Left renal cortex interstitium (tissue), 4 donors: ENCODE data around the gene KRT7. TPM values are rescaled to one million over a fixed set of nuclear protein-coding genes. Genes with fewer than 3 reads are reported as not detected.

Experiments
- DNase-seq, 4 donors: peaks; one replicate each; pipeline ENCODE4 v3.0.0-alpha.2; 2013; ENCODE audit warnings: low read depth in 4 of 4, low spot score in 2 of 4, missing footprints in 1 of 4
- polyA plus RNA-seq, 4 donors: library from polyadenylated mRNA; unstranded; fragments of 120-200 nt; gene quantifications; one replicate each; pipeline ENCODE4 v1.2.1, GENCODE V29; 2013; ENCODE audit not compliant: insufficient read length in 4 of 4

Gene KRT7
- polyA plus RNA-seq, result 100 to 1,000 TPM in 1 of 4 donors, 10 to 100 TPM in 3; 61.8 to 110 (median 77.3) TPM

GRCh38 chr12:52232674-52233461 is at the start of gene KRT7:
KRT7 (plus strand) TSS chr12:52233243; CDS start chr12:52233297, 54 bp downstream.
- DNase-seq, result no peak

- no peak for DNase-seq
Measured at GRCh38 chr12:52183544-52183910, 49.5 kb upstream of the KRT7 start.

- no peak for DNase-seq
Measured at GRCh38 chr12:52183971-52184370, 49.1 kb upstream of the KRT7 start.

- no peak for DNase-seq
Measured at GRCh38 chr12:52184813-52185212, 48.2 kb upstream of the KRT7 start.

- DNase-seq, result no peak
Measured at GRCh38 chr12:52185400-52185967, 47.6 kb upstream of the KRT7 start.

- DNase-seq, result no peak
Measured at GRCh38 chr12:52186118-52186840, 46.8 kb upstream of the KRT7 start.

GRCh38 chr12:52187206-52187605 is 45.8 kb upstream of the KRT7 start:
- no peak for DNase-seq

GRCh38 chr12:52187640-52188039 is 45.4 kb upstream of the KRT7 start:
- DNase-seq, result no peak

- DNase-seq, result no peak
Measured at GRCh38 chr12:52188658-52189057, 44.4 kb upstream of the KRT7 start.

- DNase-seq, result no peak
Measured at GRCh38 chr12:52189376-52190174, 43.5 kb upstream of the KRT7 start.

- DNase-seq, result no peak
Measured at GRCh38 chr12:52190860-52191729, 41.9 kb upstream of the KRT7 start.

- no peak for DNase-seq
Measured at GRCh38 chr12:52191841-52192791, 40.9 kb upstream of the KRT7 start, which contains the start of gene KRT80. KRT80 (minus strand) TSS chr12:52192014; CDS start chr12:52191902, 112 bp downstream.

GRCh38 chr12:52193532-52193931 is 39.5 kb upstream of the KRT7 start:
- DNase-seq, result no peak

- no peak for DNase-seq
Measured at GRCh38 chr12:52193991-52194390, 39.1 kb upstream of the KRT7 start.

GRCh38 chr12:52195065-52195730 is 37.8 kb upstream of the KRT7 start:
- DNase-seq, result peak in 1 of 4 donors; percentile 61

GRCh38 chr12:52197371-52198231 is 35.4 kb upstream of the KRT7 start:
- DNase-seq, result no peak
